Loucy (cell line): ENCODE data around the gene CSHL1.
A peak's percentile ranks its signal among the peaks of the same experiment; 100 is the strongest.
"Not testable (repeated sequence)": the region's sequence is repeated elsewhere in the genome, so short reads cannot be mapped to it uniquely, and the experiment has no call there.

Experiments used
- H2AFZ ChIP-seq: fragments of 200-600 bp; sonication (generic); 2 replicates; pipeline ENCODE4 v1.6.0; 2016; ENCODE audit warnings: antibody characterized with exemption, mild to moderate bottlenecking, low read length, moderate library complexity
- H3F3A ChIP-seq: fragments of 200-600 bp; 2 replicates; pipeline ENCODE4 v1.6.0; 2016; ENCODE audit warnings: antibody characterized with exemption, low read depth, mild to moderate bottlenecking
- H3K27me3 ChIP-seq: fragments of 200-600 bp; sonication (generic); 2 replicates; pipeline ENCODE4 v1.6.1; 2014; ENCODE audit warnings: low read length, mild to moderate bottlenecking; ENCODE audit not compliant: insufficient read depth, poor library complexity, severe bottlenecking
- H3K36me3 ChIP-seq: fragments of 200-600 bp; sonication (generic); 2 replicates; pipeline ENCODE4 v1.6.1; 2016; ENCODE audit warnings: low read length; ENCODE audit not compliant: insufficient read depth
- H3K4me1 ChIP-seq: fragments of 200-600 bp; sonication (generic); 2 replicates; pipeline ENCODE4 v1.5.1; 2014; ENCODE audit warnings: low read length, mild to moderate bottlenecking; ENCODE audit not compliant: insufficient read depth, poor library complexity, severe bottlenecking
- H3K4me2 ChIP-seq: fragments of 200-600 bp; sonication (generic); 2 replicates; pipeline ENCODE4 v1.6.0; 2014; ENCODE audit warnings: antibody characterized with exemption, low read length, low read depth, mild to moderate bottlenecking; ENCODE audit not compliant: poor library complexity, severe bottlenecking
- H3K4me3 ChIP-seq: fragments of 200-600 bp; sonication (generic); 2 replicates; pipeline ENCODE4 v1.5.1; 2014; ENCODE audit warnings: low read length, mild to moderate bottlenecking, mixed read lengths; ENCODE audit not compliant: poor library complexity, severe bottlenecking
- H3K79me2 ChIP-seq: fragments of 200-600 bp; sonication (generic); 2 replicates; pipeline ENCODE4 v1.6.1; 2014; ENCODE audit warnings: low read length; ENCODE audit not compliant: insufficient read depth
- H3K9ac ChIP-seq: fragments of 200-600 bp; sonication (generic); 2 replicates; pipeline ENCODE4 v1.6.0; 2014; ENCODE audit warnings: mild to moderate bottlenecking, low read depth, low read length, moderate library complexity; ENCODE audit not compliant: poor library complexity, severe bottlenecking
- H3K9me2 ChIP-seq: fragments of 200-600 bp; sonication (generic); replicated peaks from 2 replicates; pipeline ENCODE4 v1.6.1; 2016; ENCODE audit warnings: low read depth, low read length, mixed read lengths
- H3K9me3 ChIP-seq: fragments of 200-600 bp; sonication (generic); 2 replicates; pipeline ENCODE4 v1.6.1; 2014; ENCODE audit warnings: mild to moderate bottlenecking, antibody characterized with exemption, low read length, low read depth; ENCODE audit not compliant: insufficient read depth
- H4K20me1 ChIP-seq: fragments of 200-600 bp; sonication (generic); 2 replicates; pipeline ENCODE4 v1.6.0; 2014; ENCODE audit warnings: antibody characterized with exemption, low read length, mild to moderate bottlenecking; ENCODE audit not compliant: insufficient read depth, poor library complexity, severe bottlenecking
- CTCF ChIP-seq: fragments of 200-600 bp; sonication (generic); conservative IDR thresholded peaks from 2 replicates; pipeline ENCODE4 v1.5.1; 2014; ENCODE audit warnings: mild to moderate bottlenecking, antibody characterized with exemption, low read length

Gene CSHL1

GRCh38 chr17:63896524-63897354 is 14.3 kb downstream of the CSHL1 start, which contains the start of gene CSH1:
TSS of gene CSH1 (minus strand) at chr17:63896574. CDS start at chr17:63896511, 63 bp downstream.
- H3K27me3 ChIP-seq, H3K9ac ChIP-seq, H3K9me2 ChIP-seq, H3K36me3 ChIP-seq, H3K9me3 ChIP-seq, H3K4me2 ChIP-seq, H3K79me2 ChIP-seq, H4K20me1 ChIP-seq, H3K4me1 ChIP-seq, H2AFZ ChIP-seq, H3F3A ChIP-seq, H3K4me3 ChIP-seq: not testable (repeated sequence)

GRCh38 chr17:63894821-63895220 is 16.2 kb downstream of the CSHL1 start:
- not testable (repeated sequence) for H3K4me1 ChIP-seq, H3K36me3 ChIP-seq, H3K4me3 ChIP-seq, H3K9ac ChIP-seq, H3K79me2 ChIP-seq, H4K20me1 ChIP-seq, H3F3A ChIP-seq, H3K4me2 ChIP-seq, H2AFZ ChIP-seq, H3K27me3 ChIP-seq, H3K9me3 ChIP-seq, H3K9me2 ChIP-seq

- not testable (repeated sequence) for H3K9ac ChIP-seq, H3K36me3 ChIP-seq, H3K4me2 ChIP-seq, H2AFZ ChIP-seq, H3K27me3 ChIP-seq, H3K79me2 ChIP-seq, H3K4me1 ChIP-seq, H3F3A ChIP-seq, H3K9me2 ChIP-seq, H3K9me3 ChIP-seq, H4K20me1 ChIP-seq, H3K4me3 ChIP-seq
These were observed 17.0 kb downstream of the CSHL1 start for GRCh38 chr17:63894021-63894420.

GRCh38 chr17:63892316-63893037 is 18.6 kb downstream of the CSHL1 start:
- H3K4me1 ChIP-seq, H3K79me2 ChIP-seq, H3K9me3 ChIP-seq, H3F3A ChIP-seq, H3K4me3 ChIP-seq, H3K36me3 ChIP-seq, H2AFZ ChIP-seq, H3K4me2 ChIP-seq, H3K27me3 ChIP-seq, H3K9me2 ChIP-seq, H4K20me1 ChIP-seq, H3K9ac ChIP-seq: not testable (repeated sequence)
- peak; percentile 61 for TF ChIP-seq CTCF
